GM12878 (cell line): ENCODE measurements around the gene ESR1. TPM values are rescaled to one million over a fixed set of nuclear protein-coding genes. Genes with fewer than 3 reads are reported as not detected.

Source experiments
- ATAC-seq: fragments of 200-7000 bp; cut with Tn5 transposase; 3 replicates; pipeline ENCODE4 v1.9.1; 2020; ENCODE audit warnings: mild to moderate bottlenecking, moderate library complexity
- BruUV-seq: library from RNA; stranded (reverse); fragments of 400-500 nt; replicated peaks from 2 replicates; lab custom pipeline; 2021; lab: Mats Ljungman, UMichigan
- CTCF ChIA-PET: fragments of 300-600 bp; sonication (Branson Sonifier 250); formaldehyde crosslinking; extraction: SDS; loops from one replicate; lab custom pipeline; 2021; ENCODE audit warnings: inconsistent platforms; lab: Yijun Ruan, JAX
- POLR2A ChIA-PET: fragments of 350-600 bp; formaldehyde crosslinking; extraction: SDS; loops from one replicate; lab custom pipeline; 2021; ENCODE audit warnings: inconsistent platforms; lab: Charles Lee
- RAD21 ChIA-PET: fragments of 300-600 bp; sonication (Branson Sonifier 250); formaldehyde crosslinking; loops from one replicate; lab custom pipeline; 2023; ENCODE audit warnings: antibody characterized with exemption; ENCODE audit not compliant: unreplicated experiment; lab: Charles Lee
- SMC1A ChIA-PET: fragments of 300-600 bp; sonication (Branson Sonifier 250); formaldehyde crosslinking; loops from one replicate; lab custom pipeline; 2023; ENCODE audit not compliant: unreplicated experiment, uncharacterized antibody; lab: Charles Lee
- DNase-seq: peaks from one replicate; pipeline ENCODE4 v3.0.0-alpha.2; 2011; ENCODE audit warnings: low read depth, low spot score
- FAIRE-seq: peaks from 3 replicates; lab custom pipeline; 2011; peaks lifted over from hg19 to GRCh38; lab: Jason Lieb, UNC
- H2AFZ ChIP-seq: 2 replicates; pipeline ENCODE4 v1.6.0; 2011; ENCODE audit warnings: low read depth, low read length, control low read depth; ENCODE audit not compliant: control insufficient read depth
- H3K27ac ChIP-seq: 2 replicates; pipeline ENCODE4 v1.5.1; 2011; ENCODE audit warnings: control low read depth; ENCODE audit not compliant: control insufficient read depth, insufficient read depth
- H3K27me3 ChIP-seq, 2 experiments: replicated peaks in 1 of 2; 2 replicates each; pipeline versions ENCODE4 v1.6.0 to v1.6.1; 2011; ENCODE audit warnings: low read length in 1 of 2; ENCODE audit not compliant: control insufficient read depth in 2 of 2, insufficient read depth in 2 of 2
- H3K36me3 ChIP-seq, 2 experiments: 2 replicates each; pipeline ENCODE4 v1.5.1; 2011; ENCODE audit warnings: low read length in 1 of 2; ENCODE audit not compliant: control insufficient read depth in 2 of 2, insufficient read depth in 2 of 2
- H3K4me1 ChIP-seq: 2 replicates; pipeline ENCODE4 v1.6.1; 2011; ENCODE audit warnings: mild to moderate bottlenecking, low read length, moderate library complexity, mixed read lengths; ENCODE audit not compliant: control insufficient read depth, insufficient read depth
- H3K4me2 ChIP-seq: 2 replicates; pipeline ENCODE4 v1.6.0; 2011; ENCODE audit warnings: control low read depth; ENCODE audit not compliant: control insufficient read depth, insufficient read depth
- H3K4me3 ChIP-seq: fragments of 200-600 bp; sonication (generic); 2 replicates; pipeline ENCODE4 v1.5.1; 2016
- H3K79me2 ChIP-seq: 2 replicates; pipeline ENCODE4 v1.6.0; 2011; ENCODE audit warnings: low read length; ENCODE audit not compliant: control insufficient read depth, insufficient read depth
- H3K9ac ChIP-seq: 2 replicates; pipeline ENCODE4 v1.8.0; 2011; ENCODE audit warnings: low read length, control low read depth, mixed read lengths; ENCODE audit not compliant: control insufficient read depth, insufficient read depth
- H3K9me3 ChIP-seq: replicated peaks from 3 replicates; pipeline ENCODE4 v1.5.1; 2011; ENCODE audit warnings: mild to moderate bottlenecking, low read length; ENCODE audit not compliant: control insufficient read depth, insufficient read depth
- H4K20me1 ChIP-seq: 2 replicates; pipeline ENCODE4 v1.6.0; 2011; ENCODE audit not compliant: control insufficient read depth, insufficient read depth
- ATF7 ChIP-seq: fragments of 450-650 bp; IDR thresholded peaks from 2 replicates; pipeline ENCODE4 v1.6.1; 2016; ENCODE audit warnings: low read depth, mild to moderate bottlenecking
- BACH1 ChIP-seq: fragments of 450-650 bp; IDR thresholded peaks from 2 replicates; pipeline ENCODE4 v1.6.1; 2017; ENCODE audit warnings: mild to moderate bottlenecking, borderline replicate concordance
- JUND ChIP-seq: IDR thresholded peaks from 2 replicates; pipeline ENCODE4 v1.6.1; 2012; ENCODE audit warnings: low read depth, mild to moderate bottlenecking, low read length, improper control_type of control experiment, moderate library complexity
- NR2C2 ChIP-seq: IDR thresholded peaks from 2 replicates; pipeline ENCODE4 v1.6.1; 2011; ENCODE audit warnings: borderline replicate concordance, low read depth; ENCODE audit not compliant: control insufficient read depth, insufficient read length
- POLR2A ChIP-seq: IDR thresholded peaks from 2 replicates; pipeline ENCODE4 v1.6.1; 2011; ENCODE audit warnings: low read depth, mild to moderate bottlenecking, low read length
- RAD51 ChIP-seq: fragments of 450-650 bp; IDR thresholded peaks from 2 replicates; pipeline ENCODE4 v1.6.1; 2016; ENCODE audit warnings: moderate library complexity, mild to moderate bottlenecking, inconsistent platforms
- REST ChIP-seq: IDR thresholded peaks from 2 replicates; pipeline ENCODE4 v1.6.1; 2012; ENCODE audit warnings: mild to moderate bottlenecking, low read depth, low read length
- SUPT20H ChIP-seq: IDR thresholded peaks from 2 replicates; pipeline ENCODE4 v1.6.1; 2011; ENCODE audit warnings: low read depth, mild to moderate bottlenecking, low read length, moderate library complexity, borderline replicate concordance; ENCODE audit not compliant: control insufficient read depth
- TCF7 ChIP-seq: IDR thresholded peaks from 2 replicates; pipeline ENCODE4 v1.6.1; 2014; ENCODE audit warnings: antibody characterized with exemption, borderline replicate concordance
- ZNF217 ChIP-seq: fragments of 450-650 bp; IDR thresholded peaks from 2 replicates; pipeline ENCODE4 v1.6.1; 2017; ENCODE audit warnings: antibody characterized with exemption, mild to moderate bottlenecking
- ZNF274 ChIP-seq: IDR thresholded peaks from one replicate; pipeline ENCODE4 v1.8.0; 2011; ENCODE audit not compliant: insufficient read length, insufficient read depth
- ZNF592 ChIP-seq: fragments of 450-650 bp; IDR thresholded peaks from 2 replicates; pipeline ENCODE4 v1.6.1; 2017; ENCODE audit warnings: mild to moderate bottlenecking, moderate library complexity
- WGBS: methylation state at CpG from one replicate; pipeline ENCODE4 v1.1.6; 2016; ENCODE audit warnings: low lambda C conversion rate; ENCODE audit not compliant: insufficient replicate concordance, insufficient coverage; ENCODE audit errors: missing lambda C conversion rate; 5-methylcytosine and 5-hydroxymethylcytosine counted together
- in situ Hi-C: fragments of 300-500 bp; cut with MboI; formaldehyde crosslinking; loops from 9 replicates; pipeline ENCODE4 v1.14.3; 2018; ENCODE audit warnings: mixed read lengths
- intact Hi-C: fragments of 100-400 bp; cut with micrococcal nuclease; formaldehyde crosslinking; loops from one replicate; pipeline ENCODE4 v1.14.2; 2022; ENCODE audit not compliant: unreplicated experiment
- polyA plus RNA-seq, 11 experiments: library from polyadenylated mRNA; depleted of rRNA in 4 of 11; unstranded in 6 of 11; stranded (reverse) in 5 of 11; fragments of >200 nt; fragmentation: Nextera tagmentation in 4 of 11; fragmentation: Illumina TruSeq in 1 of 11; extraction: Ambion mirVana in 4 of 11; extraction: Trizol in 1 of 11; gene quantifications; 1 replicate in 1 of 11; 2 replicates in 10 of 11; pipeline versions ENCODE4 v1.2.1 to v1.2.3, GENCODE V29; 2011 to 2016; ENCODE audit warnings: inconsistent platforms in 2 of 11, missing spikeins in 2 of 11, low read depth in 1 of 11
- total RNA-seq, 4 experiments: library from RNA; depleted of rRNA in 3 of 4; stranded (reverse); fragments of >200 nt in 3 of 4; fragmentation: Illumina TruSeq in 1 of 4; extraction: Trizol in 1 of 4; gene quantifications; 2 replicates each; pipeline versions ENCODE4 v1.2.1 to v1.2.3, GENCODE V29; 2013 to 2021
- TF ChIP-seq, protein P1 (sequence below): IDR thresholded peaks from 2 replicates; pipeline ENCODE4 v1.6.1; 2011; ENCODE audit warnings: low read depth, low read length, improper control_type of control experiment, borderline replicate concordance

The ESR1 gene
- total and polyA plus RNA-seq, 10 of the 15 experiments (the other 5 are each of a cell fraction or from before 2014, with no cell fraction given), result 0.03 to 0.51 (median 0.21) TPM; not detected in 4

DNA sequence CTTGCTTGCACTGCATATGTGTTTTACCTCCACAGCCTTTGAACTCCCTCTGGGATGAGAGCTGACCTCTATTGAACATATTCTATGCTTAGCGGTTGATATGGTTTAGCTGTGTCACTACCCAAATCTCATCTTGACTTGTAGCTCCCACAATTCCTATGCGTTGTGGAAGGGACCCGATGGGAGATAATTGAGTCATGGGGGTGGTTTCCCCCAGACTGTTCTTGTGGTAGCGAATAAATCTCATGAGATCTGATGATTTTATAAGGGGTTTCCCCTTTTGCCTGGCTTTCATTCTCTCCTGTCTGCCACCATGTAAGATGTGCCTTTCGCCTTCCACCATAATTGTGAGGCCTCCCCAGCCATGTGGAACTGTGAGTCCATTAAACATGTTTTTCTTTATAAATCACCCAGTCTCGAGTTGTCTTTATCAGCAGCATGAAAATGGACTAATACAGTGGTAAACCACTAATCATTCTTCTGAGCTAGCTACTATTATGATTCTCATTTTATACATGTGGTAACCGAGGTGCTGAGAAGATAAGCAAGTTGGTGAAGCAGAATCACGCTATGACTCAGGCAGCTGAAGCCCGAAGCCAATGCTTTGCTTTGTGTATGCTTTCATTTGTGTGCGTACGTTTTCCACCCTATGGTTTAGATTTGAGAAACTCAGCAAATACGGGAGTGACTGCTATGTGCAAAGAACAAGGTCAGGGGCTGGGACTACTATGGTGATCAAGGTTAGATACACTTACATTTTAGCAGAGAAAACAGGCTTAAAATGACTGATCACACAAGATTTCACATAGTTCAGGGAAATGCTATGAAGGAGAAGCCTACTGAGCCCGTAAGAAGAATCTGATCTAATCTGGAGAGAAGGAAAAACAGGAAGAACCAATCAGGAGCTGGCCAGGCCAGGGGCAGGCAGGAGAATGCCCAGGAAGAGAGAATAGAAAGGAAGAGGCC lies 363.5 kb downstream of the ESR1 start:
- ATAC-seq (peak; percentile 98), DNase-seq (peak; percentile 89), FAIRE-seq (peak; percentile 85)
- no peaks in the 10 kb centered on the region for H4K20me1 ChIP-seq
- in situ Hi-C loops, result no loop called here
- intact Hi-C loops, result loop anchor here (2.0 kb wide), 1 partner anchor 468 kb away; no protein-coding TSS in a partner anchor
- ChIA-PET SMC1A (interaction anchor here (1.0 to 2.8 kb wide), 8 partner anchors 9 to 480 kb away, joined by 3 to 11 read pairs (median 4); no protein-coding TSS in a partner anchor), RAD21 (interaction anchor here (1.2 to 1.6 kb wide), 2 partner anchors 10 to 12 kb away, joined by 3 read pairs; no protein-coding TSS in a partner anchor), CTCF (interaction anchor here (0.6 to 2.0 kb wide), 3 partner anchors 45 to 52 kb away, joined by 3 to 6 read pairs (median 4); no protein-coding TSS in a partner anchor), POLR2A (interaction anchor here (1.0 to 1.5 kb wide), 3 partner anchors 11 to 127 kb away, joined by 3 to 8 read pairs (median 3); no protein-coding TSS in a partner anchor)
- H3K4me2 ChIP-seq, result peak overlapping the region; percentile 81
- H3K4me1 ChIP-seq, result peaks cover 13% of the 10 kb centered on the region; the same call in 1 of the 2 replicates
- no peaks in the 10 kb centered on the region for H3K27me3 ChIP-seq
- H3K27ac ChIP-seq, result peak overlapping the region; percentile 80
- no peak overlapping the region; the same call in 1 of the 2 replicates for H3K9ac ChIP-seq
- 0 out of 4 replicates have a peak, but pooled peaks cover 0 to 2% of the 10 kb centered on the region in 2 experiments for H3K36me3 ChIP-seq
- H3K4me3 ChIP-seq, result peak overlapping the region; percentile 39; the same call in 1 of the 2 replicates
- H3K79me2 ChIP-seq, result no peaks in the 10 kb centered on the region
- no TSS peak for BruUV-seq
- H2AFZ ChIP-seq, result peak overlapping the region; percentile 75
- H3K9me3 ChIP-seq, result peaks cover 6% of the 10 kb centered on the region
- WGBS, result 7% methylated on average over 13 of the region's 13 CpGs
- TF ChIP-seq ZNF217 (peak; percentile 96), SUPT20H (no peak), JUND (peak; percentile 94), NR2C2 (no peak), REST (no peak), RAD51 (peak; percentile 37; the same call in 1 of the 2 replicates), TCF7 (peak; percentile 86; the same call in 1 of the 2 replicates), ZNF274 (no peak), BACH1 (peak; percentile 95), ZNF592 (no peak), ATF7 (peak; percentile 87), POLR2A (no peak)
- TF ChIP-seq, protein P1, sequence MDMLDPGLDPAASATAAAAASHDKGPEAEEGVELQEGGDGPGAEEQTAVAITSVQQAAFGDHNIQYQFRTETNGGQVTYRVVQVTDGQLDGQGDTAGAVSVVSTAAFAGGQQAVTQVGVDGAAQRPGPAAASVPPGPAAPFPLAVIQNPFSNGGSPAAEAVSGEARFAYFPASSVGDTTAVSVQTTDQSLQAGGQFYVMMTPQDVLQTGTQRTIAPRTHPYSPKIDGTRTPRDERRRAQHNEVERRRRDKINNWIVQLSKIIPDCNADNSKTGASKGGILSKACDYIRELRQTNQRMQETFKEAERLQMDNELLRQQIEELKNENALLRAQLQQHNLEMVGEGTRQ, result no peak
